Activated gamma-delta T cell (primary cell): ENCODE measurements around the gene GNA15.

Experiments
- DNase-seq: peaks from one replicate; lab custom pipeline; 2025; lab: John Stamatoyannopoulos, UW

Gene GNA15

DNA sequence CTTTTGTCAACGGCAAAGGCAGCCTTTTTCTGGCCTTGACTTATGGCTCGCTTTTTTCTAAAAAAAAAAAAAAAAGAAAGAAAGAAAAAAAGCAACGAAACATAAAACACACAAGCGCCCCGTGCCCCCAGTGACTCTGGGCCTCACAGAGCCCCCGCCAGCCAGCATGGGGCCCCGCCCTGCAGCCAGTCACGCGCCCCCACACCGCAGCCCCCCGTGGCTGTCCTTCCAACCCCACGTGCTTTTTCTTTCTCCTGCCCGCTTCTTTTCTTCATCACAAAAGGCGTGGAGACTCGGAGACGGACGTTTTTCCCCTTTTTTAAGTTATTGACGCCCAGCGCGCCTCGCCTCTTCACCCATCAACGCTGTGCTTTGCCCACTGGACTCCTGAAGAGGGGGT lies 14.4 kb upstream of the GNA15 start:
- no peak for DNase-seq

DNA sequence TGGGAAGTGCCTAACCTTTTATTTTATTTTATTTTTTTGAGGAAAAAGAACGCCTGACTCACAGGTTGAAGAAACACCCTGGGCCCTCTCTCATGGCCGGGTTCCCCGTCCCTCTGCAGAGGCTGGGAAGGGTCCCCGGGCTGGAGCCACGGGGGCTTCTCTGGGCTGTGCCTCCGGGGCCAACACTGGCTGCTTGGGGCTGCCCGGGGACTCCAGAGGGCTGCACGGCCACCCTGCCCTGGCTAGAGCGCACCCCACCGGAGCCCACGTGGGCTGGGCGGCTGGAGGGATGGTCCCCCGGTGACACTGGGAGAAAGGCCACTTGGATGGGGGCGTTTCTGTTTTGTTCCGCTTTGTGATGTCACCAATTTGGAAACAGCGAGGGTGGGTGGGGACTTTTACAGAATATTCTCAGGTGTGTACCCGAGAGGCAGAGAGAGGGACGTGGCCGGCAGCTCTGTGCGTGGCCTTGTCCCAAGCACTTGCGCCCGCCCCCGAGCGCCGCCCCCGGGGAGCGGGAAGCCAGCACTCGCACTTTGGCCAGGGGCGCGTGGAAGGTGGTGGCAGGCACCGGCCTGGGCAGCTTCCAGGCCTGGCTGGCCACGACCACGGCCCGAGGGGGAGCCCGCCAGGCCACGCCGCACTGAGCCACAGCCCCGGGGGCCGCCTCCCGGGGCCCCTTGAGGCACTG lies 13.9 kb upstream of the GNA15 start:
- no peak for DNase-seq

DNA sequence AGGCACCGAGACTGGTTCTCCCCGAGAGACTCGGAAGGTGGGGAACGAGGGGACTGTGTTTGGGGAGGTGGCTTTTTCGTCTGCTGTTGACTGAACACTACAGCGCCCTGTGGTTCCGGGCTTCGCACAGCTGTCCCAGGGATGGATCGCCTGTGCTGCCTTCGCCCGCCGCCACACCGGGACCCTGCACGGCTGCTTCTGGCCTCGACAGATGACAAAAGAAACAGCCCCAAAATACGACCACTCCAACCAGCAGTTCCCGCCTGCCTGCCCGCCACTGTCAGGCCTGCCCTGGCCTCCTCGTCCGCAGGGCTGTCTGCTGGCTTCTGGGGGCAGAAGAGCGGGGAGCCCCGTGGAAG lies 13.3 kb upstream of the GNA15 start:
- no peak for DNase-seq

DNA sequence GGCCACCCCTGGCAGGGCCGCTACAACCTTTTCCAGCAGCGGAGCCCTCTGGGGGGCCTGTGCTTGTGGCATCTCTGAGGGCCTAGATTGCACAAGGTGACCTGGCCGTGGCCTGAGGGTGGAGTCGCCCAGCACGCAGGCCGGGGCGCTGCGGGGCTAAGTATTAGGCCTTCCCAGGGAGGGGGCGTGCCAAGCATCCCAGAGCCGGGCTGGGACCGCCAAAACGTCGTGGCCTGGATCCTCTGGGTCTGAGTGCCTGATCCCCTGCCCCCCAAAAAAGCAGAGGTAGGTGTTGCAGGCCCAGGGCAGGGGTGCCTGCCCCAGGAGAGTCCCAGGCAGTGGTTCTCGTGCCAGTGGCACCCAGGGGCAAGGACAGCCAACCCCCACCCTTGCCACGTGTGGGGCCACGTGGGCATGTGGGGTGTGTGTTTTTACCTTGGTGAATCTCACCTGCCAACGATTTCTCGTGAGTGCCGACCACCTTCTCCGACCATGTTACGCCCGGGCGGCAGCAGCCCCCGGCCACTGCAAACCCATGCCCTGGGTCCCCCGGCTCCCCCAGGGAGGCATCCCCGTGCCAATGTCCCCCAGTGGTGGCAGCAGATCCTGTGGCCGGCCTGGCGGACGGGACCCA lies 12.6 kb upstream of the GNA15 start:
- DNase-seq: no peak

DNA sequence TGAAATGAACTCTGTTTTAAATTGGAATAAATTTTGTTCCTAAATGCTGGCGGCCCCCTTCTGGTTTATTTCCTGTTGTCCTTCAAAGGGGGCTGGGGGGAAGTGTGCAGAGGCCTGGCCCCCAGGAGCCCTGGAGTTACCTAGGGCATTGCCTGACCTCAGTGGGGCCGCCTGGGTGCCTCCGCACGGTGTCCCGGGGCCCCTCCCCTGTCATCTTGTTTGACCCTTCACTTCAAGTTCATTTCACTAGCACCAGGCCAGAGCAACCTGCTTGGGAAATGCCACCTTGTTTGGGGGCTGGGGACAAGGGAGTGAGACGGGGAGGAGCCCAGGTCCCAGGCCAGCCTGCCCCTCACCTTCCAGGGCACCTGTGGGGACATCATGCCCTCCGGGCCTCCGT lies 11.9 kb upstream of the GNA15 start:
- DNase-seq: no peak

DNA sequence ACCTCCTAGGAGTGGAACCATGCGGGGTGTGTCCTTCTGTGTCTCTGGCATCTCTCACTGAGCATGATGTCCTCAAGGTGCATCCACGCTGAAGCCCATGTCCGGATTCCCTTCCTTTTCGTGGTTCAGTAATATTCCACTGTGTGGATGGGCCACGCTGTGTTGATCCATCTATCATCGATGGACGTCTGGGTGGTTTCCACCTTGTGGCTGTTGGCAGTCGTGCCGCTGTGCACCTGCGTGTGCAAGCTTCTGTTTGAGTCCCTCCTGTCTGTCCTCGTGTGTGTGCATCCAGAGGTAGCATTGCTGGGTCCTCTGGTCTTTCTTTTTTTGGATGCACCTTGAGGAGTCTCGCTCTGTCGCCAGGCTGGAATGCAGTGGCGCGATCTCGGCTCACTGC lies 11.2 kb upstream of the GNA15 start:
- DNase-seq: no peak

DNA sequence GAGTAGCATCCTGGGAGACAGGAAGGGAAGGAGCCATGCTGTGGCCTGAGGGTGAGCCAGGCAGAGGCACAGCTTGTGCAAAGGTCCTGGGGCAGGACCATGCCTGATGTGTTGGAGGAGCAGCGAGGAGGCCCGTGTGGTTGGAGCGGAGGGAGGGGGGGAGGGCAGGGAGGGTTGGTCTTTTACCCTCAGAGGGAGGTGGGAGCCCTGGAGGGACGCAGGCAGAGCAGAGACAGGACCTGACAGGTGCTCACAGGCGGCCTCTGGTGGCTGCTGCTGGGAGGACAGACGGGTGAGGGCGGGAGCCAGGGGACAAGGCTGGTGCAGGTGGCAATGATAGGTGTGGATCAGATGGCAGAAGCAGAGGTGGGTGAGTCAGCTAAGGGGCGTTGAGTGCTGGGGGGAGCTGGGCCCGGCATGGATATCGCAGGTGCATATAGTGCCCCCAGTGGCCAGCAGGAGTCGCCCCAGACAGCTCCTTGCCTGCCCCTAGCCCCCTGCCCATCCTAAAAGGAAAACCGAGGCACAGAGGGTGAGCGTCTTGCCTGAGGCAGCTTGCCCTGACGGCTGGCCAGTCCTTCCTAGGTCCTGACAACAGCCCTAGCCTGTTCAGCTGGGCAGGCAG lies 9.8 kb upstream of the GNA15 start:
- DNase-seq: peak; percentile 51

DNA sequence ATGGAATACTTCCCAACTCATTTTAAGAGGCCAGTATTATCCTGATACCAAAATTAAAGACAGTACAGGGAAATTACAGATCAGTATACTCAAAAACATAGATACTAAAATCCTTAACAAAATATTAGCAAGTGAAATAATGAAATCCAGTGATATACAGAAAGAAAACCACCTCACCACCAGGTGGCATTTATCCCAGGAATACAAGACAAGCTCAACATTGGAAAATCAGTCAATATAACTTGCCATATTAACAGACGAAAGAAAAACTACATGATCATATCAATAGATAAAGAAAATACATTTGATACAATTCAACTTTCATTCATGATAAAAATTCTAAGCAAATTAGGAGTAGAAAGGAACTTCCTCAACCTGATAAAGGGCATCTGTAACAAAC lies 6.7 kb upstream of the GNA15 start:
- no peak for DNase-seq

DNA sequence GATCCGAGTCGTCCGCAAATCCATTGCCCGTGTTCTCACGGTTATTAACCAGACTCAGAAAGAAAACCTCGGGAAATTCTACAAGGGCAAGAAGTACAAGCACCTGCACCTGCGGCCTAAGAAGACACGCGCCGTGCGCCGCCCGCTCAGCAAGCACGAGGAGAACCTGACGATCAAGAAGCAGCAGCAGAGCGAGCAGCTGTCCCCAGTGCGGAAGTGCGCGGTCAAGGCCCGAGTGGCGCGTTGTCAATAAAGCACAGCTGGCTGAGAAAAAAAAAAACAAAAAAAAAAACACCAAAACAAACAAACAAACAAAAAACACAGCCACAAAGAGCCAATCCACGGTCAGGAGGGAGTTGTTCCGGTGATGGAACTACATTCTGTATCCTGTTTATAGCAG lies 4.7 kb upstream of the GNA15 start:
- DNase-seq: no peak

DNA sequence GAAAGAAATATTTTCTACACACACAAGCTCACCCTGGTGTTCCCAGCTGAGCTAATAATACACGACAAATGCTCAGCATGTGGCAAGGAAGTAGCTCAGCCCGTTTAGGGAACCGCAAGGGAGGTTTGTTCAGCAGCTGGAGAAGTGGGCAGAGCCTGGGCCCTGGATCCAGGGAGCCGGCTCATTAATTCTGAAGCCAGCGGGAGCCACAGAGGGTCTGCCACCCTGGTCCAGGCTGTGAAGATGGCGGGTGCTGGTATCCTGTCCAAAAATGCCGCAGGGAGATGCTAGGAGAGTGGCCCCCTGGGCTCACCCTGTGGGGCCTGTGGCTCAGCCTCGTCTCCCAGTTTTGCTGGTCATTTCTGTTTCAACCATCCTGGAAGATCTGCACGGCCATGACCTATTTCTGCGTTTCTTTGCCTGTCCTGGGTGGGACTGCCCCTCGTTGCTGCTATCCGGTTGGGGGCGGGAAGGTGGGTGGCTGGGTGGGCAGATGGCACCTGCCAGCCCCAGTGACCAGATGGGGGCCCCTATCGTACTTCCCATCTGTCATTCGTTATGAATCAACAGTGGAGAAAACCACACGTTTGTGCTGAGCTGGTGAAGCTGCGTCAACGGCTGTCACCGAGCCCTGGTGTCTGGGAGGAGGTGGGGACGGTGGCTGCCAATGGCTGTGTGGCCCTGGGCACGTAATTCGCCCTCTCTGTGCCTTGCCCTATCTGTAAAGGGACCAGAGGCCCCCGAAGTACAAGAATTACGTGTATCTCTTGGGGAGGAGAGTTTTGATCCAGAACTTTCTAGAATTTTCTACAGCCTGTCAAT lies 2.7 kb upstream of the GNA15 start:
- DNase-seq: peak; percentile 65

DNA sequence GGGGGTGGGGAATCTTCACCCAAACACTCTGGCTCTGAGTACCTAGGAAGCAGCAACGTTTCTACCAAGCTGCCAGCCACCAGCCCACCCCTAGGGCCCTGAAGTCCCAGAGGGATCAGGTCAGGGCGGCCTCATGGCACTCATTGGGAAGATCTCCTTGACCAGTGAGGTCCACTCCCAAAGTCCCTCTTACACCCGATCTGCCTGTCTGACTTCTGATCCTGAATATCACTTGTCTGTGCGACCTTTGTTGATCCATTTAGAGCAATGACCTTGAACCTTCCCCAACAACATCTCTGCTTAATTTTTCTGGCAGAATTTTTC lies 2.1 kb upstream of the GNA15 start:
- no peak for DNase-seq

DNA sequence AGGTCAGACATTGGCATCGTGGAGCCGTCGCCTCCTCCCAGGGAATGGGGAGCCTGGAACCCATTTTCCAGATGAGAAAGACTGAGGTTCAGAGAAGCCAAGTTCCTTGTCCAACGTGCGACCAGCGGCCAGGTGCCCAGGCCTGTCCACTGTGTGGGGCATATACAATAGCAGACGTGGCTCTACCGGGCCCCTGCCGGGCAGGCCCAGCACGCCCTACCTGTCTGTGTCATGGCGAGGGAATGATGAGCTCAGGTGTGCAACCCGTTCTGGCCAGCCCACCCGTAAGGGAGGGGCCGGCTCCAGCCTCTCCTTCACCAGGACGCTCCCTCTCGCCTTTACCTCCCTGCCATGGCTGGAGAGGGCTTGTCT lies 837 bp downstream of the GNA15 start:
- no peak for DNase-seq

DNA sequence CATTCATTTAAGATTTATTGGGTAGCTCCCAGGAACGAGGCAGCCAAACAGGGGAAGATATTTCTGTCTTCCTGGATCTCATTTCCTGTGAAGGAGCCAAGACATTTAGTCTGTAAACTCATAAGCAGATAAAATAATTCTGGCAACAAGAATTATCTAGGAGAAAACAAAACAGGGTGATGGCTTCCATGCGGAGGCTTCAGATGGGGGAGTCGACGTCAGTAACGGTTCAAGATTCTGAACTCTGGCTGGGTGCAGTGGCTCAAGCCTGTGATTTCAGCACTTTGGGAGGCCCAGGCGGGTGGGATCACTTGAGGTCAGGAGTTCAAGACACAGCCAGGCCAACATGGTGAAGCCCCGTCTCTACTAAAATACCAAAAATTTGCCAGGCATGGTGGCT lies 1.3 kb downstream of the GNA15 start:
- DNase-seq: no peak

DNA sequence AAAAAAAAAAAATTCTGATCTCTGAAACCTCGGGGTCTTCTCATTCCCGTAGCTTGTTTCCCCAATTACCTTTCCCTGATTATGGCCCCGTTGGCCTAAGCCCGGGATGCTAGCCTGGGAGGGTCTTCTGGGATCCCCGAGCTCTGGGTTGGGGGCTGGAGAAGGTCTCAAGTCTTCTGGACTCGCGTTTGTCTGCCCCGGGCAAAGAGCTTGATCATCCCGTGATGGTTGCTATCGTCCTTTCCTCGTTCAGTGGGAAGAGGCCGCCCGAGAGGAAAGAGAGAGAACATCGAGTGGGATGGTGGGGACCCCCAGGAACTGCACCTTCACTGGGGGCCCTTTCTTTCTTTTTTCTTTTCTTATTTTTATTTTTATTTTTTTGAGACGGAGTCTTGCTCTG lies 2.4 kb downstream of the GNA15 start:
- no peak for DNase-seq

DNA sequence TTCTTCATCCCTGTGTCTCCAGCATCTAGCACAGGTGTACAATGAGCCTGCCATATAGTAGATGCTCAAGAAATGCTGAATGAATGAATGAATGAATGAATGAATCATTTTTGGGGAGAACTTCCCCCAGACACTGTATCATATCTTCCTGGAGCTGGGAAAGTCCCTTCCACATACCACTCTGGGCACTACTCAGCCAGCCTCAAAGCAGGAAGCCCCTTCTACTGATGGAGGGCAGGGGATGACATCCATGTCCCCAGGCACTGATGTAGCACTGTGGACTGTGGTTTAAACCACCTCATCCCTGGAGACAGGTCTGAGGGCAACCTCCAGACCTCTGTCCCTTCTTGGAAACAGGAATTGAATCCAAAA lies 4.8 kb downstream of the GNA15 start:
- no peak for DNase-seq

DNA sequence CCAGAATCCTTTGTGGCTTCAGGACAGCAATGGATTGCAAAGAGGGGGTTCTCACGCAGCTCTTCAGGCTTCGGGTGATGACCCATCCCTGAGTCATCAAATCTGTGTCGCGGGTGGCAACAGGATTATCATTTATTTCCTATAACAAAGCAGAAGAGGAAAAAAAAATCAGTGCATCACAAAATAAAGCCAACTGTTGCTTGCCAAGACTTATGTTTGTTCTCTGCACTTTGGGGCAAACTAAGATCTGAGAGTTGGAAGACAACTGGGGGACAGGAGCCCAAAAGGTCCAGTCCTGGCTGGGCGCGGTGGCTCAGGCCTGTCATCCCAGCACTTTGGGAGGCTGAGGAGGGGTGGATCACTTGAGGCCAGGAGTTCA lies 6.4 kb downstream of the GNA15 start:
- DNase-seq: no peak

DNA sequence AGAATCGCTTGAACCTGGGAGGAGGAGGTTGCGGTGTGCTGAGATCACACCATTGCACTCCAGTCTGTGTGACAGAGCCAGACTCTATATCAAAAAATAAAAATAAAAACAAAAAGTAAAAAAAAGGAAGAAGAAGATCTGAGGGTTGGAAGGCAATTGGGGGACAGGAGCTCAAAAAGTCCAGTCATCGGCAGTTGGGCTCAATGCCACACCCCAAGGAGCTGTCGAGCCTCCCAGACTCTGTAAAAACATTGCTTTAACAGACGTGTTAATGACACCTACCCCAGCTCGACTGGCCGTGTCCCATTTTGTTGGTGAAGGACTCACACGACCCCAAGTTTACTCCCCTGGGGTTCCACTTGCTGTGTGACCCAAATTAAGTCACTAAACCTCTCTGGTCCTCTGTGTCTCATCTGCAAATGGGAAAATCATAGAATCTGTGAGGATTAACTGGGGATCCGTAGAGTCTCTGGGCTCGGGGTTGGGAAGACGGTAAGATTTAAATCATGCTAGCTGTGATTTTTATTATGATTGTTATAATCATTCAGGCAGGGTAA lies 7.0 kb downstream of the GNA15 start:
- no peak for DNase-seq

DNA sequence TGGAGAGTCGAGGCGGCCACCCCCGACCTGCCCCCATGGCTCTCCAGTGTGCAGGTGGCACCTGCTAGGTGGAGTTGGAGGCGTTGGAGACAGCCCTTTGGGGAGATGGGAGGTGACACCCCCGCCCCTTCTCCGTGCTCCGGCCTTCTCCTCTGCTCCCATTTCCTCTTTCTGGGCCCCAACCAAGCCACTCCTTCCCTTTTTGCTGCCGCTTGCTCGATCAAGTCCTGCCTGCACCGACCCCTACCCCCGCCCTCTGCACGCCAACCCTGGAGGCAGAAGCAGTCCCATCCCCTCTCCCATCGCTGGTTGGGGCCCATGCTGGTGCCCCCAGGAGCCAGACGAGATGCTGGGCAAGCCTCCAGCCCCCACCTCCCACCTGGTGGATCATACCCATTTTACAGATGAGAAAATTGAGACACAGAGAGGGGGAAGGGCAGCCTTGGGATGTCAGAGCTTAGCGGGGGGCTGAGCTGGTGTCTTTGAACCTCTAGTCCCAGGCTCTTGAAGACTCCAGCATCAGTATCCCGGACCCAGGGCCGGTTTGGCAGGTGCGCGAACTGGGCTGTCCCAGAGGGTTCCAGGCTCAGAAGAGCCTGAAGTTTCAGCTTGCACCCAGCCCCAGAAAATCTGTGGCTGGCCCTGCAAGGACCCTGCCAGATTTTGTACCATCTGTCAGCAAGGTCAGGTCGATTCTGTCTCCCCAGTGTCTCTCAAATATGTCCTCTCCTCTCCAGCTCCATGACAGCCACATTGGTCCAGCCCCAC lies 10.3 kb downstream of the GNA15 start:
- no peak for DNase-seq

DNA sequence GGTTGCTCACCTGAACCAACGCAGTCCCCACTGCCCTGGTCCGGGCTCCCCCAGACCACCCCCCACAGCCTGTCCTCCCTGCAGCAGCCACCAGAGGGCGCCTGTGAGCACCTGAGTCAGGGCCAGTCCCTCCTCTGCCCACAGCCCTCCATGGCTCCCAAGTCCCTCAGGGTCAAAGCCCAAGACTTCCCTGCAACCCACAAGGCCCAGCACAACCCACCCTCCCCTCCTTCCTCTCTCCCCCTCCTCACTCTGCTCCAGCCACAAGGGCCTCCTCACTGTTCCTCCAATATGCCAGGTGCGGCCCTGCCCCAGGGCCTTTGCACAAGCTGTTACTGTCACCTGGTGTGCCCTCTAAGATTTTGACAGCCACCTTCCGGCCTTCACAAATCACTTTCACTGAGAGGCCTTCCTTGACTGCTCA lies 10.9 kb downstream of the GNA15 start:
- peak; percentile 38 for DNase-seq

DNA sequence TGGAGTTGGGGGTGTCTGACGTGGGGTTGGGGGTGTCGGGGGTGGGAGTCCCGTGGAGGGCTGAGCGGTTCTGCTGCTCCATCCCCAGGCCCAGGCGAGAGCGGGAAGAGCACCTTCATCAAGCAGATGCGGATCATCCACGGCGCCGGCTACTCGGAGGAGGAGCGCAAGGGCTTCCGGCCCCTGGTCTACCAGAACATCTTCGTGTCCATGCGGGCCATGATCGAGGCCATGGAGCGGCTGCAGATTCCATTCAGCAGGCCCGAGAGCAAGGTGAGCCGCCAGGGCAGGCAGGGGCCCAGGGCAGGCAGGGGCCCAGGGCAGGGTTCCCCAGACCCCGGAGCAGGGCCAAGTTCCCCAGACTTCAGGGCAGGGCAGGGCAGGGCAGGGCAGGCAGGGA lies 12.7 kb downstream of the GNA15 start:
- no peak for DNase-seq

DNA sequence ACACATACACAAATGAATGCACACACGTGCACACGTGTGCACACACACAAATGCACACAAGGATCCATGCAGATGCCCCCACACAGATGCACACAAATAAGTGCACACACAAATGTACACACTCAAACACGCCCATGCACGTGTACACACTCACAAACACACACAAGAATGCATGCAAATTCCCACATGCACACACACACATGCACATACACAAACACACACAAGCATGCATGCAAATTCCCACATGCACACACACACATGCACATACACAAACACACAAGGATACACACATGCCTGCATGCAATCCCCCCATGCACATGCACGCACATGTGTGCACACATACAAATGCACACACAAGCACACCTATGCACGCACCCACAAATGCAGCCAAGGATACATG lies 13.3 kb downstream of the GNA15 start:
- DNase-seq: no peak
